ENCODE measurements around the gene XYLT1.

The XYLT1 gene

DNA sequence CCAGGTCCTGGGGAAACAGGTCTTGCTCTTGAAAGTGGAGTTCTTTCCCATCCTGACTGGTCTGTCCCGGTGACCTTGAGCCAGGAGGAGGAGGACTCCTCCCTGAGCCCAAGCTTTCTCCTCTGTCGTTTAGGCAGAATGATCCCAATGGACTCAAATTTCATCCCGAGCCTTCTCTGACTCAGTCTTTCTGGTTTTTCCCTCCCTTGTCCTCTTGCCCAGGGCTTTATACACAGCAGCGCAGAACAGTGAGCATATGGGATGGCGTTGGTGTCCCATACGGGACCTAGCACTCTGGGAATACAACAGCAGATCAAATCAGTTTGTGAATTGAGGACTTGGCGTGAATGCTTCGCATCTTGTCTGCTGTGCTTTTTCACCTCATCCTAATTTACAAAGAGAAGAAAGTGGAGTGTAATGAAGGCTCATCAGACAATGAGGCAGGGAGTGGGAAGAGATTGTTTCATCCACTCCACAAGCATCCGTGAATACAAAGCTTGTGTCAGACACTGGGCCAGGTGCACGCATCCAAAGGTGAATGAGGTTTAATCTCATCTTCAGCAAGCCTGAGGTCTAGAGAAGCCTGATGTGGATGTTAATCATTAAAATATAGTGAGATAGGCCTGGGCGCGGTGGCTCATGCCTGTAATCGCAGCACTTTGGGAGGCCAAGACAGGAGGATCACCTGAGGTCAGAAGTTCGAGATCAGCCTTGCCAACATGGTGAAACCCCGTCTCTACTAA is 1.1 kb upstream of the XYLT1 start:
- Mint-ChIP-seq H3K27ac (no peak overlapping the region), H3K4me3 (peak overlapping the region; percentile 85), H3K9me3 (no peaks in the 10 kb centered on the region), H3K4me1 (peaks cover 71% of the 10 kb centered on the region), H3K36me3 (peaks cover 14% of the 10 kb centered on the region)
- ATAC-seq = no peak
- DNase-seq (ENCODE audit: low spot score in 2 of 2) = no peak

- Mint-ChIP-seq H3K36me3 (peaks cover 25% of the 10 kb centered on the region), H3K27ac (peak overlapping the region; percentile 92), H3K4me3 (peak overlapping the region; percentile 85), H3K4me1 (peaks cover 67% of the 10 kb centered on the region), H3K9me3 (no peaks in the 10 kb centered on the region)
- ATAC-seq (peak; percentile 20), DNase-seq (ENCODE audit: low spot score in 2 of 2) (peak in 1 of 2 donors; percentile 67)
Measured at GRCh38 chr16:17470182-17470907, 415 bp downstream of the XYLT1 start.

DNA sequence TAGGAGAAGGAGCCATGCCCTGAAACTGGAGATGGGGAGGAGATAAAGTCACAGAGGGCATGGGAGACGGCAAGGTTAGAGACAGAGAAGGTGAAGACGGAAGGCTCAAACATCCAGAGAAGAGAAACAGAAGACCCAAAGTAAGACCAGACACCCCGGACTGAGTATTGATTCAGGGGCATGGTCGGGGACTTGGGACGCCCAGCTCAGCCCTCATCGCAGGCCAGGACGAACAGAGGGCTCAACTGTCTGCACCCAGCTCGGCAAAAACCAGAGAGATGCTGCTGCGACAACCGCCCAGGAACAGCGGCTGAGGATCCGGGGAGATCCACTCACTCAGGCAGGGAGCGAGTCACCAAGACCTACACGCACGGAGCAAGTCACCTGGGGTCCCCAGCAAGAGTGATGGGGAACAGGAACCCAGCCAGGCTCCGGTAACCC is 999 bp downstream of the XYLT1 start:
- DNase-seq (ENCODE audit: low spot score in 2 of 2) = peak in 1 of 2 donors; percentile 53
- peak overlapping the region; percentile 85 for H3K4me3 Mint-ChIP-seq
- peak overlapping the region; percentile 92 for H3K27ac Mint-ChIP-seq
- H3K9me3 Mint-ChIP-seq = no peaks in the 10 kb centered on the region
- peaks cover 30% of the 10 kb centered on the region for H3K36me3 Mint-ChIP-seq
- peak; percentile 57 for ATAC-seq
- H3K4me1 Mint-ChIP-seq = peaks cover 61% of the 10 kb centered on the region

DNA sequence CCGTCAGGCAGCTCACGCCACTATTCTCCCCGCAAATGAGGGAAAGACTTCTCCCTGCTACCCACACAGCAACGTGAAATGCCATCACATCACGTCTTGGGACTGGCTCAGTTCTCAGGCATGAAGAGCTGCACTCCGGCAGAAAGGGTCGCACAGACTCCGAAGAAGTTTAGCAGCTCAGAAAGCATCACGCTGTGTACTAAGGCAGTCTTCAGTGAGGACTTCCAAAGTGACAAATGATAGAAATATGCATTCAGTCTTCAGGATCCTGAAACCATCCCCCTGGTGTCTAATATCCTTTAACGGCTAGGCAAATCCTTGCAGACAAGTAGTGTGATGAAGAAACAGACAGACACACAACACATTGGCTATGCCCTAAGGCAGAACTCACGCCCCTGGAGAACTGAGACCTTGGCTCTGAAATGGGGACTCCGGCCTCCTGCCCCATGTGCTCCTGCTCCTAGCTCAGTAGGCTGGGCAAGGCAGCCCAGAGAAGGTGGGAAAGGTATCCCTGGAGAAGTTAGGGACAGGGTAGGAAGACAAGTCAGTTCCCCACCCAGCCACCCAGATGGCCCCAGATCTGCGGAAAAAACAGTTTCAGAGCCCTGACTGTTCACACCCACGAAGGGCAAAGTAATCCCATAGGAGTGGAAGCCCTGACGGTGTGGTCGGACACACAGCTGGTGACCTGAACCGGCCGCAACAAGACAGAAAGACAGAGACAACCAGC is 1.6 kb downstream of the XYLT1 start:
- DNase-seq (ENCODE audit: low spot score in 2 of 2) (no peak), ATAC-seq (no peak)
- H3K36me3 Mint-ChIP-seq = peaks cover 35% of the 10 kb centered on the region
- peak overlapping the region; percentile 92 for H3K27ac Mint-ChIP-seq
- H3K4me3 Mint-ChIP-seq = peak overlapping the region; percentile 85
- H3K4me1 Mint-ChIP-seq = peaks cover 55% of the 10 kb centered on the region
- no peaks in the 10 kb centered on the region for H3K9me3 Mint-ChIP-seq

DNA sequence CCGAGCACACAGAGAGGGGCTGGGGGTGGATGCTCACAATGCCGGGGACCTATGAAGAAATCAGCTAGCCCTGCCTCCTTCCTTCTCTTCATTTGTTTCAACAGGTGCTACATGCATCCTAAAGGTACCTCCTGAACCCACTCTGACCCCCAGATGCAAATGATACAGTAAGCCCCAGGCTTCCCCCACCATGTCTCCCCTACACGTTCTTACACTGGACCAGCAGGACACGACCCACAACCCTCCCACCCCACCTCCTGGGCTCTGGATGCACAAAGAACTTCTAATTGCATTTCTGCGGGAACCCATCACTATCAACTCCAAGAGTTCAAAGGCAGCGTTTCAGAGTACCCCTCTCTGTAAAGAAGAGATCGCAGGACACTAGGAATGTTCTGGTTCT is 2.1 kb downstream of the XYLT1 start:
- Mint-ChIP-seq H3K4me1 (peaks cover 55% of the 10 kb centered on the region), H3K27ac (peak overlapping the region; percentile 48), H3K9me3 (no peaks in the 10 kb centered on the region), H3K4me3 (peak overlapping the region; percentile 85), H3K36me3 (peaks cover 35% of the 10 kb centered on the region)
- ATAC-seq (no peak), DNase-seq (ENCODE audit: low spot score in 2 of 2) (no peak)

DNA sequence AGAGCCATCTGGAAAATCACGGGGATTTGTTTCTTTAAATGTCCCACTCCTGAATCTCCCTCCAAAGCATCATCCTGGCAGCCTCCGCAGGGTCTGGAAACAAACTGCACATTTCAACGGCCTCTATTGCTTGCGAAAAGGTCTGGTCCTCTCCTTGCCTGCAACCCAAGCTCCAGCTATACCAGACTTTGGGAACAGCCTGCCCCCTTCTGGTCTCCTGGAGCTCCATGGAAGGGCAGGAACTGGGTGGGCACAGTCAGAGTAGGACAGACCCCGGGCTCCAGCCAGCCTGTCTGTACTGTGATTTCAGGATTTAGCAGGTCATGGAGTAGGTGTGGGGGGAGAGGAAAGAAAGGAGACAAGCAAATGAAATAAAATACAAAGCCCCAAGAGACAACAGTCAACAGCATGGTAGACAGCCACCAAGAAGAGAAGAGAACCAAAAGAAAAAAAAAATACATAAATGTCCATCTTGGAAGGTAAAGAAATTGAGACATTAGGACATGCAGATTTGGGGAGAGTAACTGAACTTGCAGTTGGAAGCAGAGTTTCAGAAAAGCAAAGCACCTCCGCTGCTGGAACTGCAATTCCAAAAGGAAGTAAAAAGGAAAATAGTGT is 2.7 kb downstream of the XYLT1 start:
- DNase-seq (ENCODE audit: low spot score in 2 of 2) (peak in 1 of 2 donors; percentile 57), ATAC-seq (peak; percentile 27)
- Mint-ChIP-seq H3K27ac (peak overlapping the region; percentile 48), H3K36me3 (peaks cover 35% of the 10 kb centered on the region), H3K4me3 (peak overlapping the region; percentile 85), H3K9me3 (no peaks in the 10 kb centered on the region), H3K4me1 (peaks cover 58% of the 10 kb centered on the region)

DNA sequence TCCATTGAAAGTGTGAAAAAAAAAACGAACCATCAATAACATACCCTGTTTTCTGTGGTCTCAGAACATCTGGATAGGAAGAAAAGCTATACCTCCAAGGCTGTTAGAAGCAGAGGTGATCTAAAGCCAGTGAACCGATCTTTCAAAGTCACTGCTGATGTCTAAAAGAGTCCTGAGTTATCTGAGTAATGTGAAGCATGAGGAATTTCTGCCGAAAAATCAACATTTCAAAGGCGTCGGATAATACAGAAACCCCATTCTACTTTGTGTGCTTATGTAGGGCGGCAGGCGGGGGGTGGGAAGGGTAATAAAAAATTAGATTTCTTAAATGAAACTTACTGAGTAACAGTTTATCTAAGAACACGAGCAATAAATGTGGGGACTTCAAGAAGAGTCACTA is 3.9 kb downstream of the XYLT1 start:
- Mint-ChIP-seq H3K36me3 (peaks cover 35% of the 10 kb centered on the region), H3K9me3 (no peaks in the 10 kb centered on the region), H3K4me1 (peaks cover 70% of the 10 kb centered on the region), H3K4me3 (no peak overlapping the region), H3K27ac (no peak overlapping the region)
- ATAC-seq (no peak), DNase-seq (ENCODE audit: low spot score in 2 of 2) (no peak)

DNA sequence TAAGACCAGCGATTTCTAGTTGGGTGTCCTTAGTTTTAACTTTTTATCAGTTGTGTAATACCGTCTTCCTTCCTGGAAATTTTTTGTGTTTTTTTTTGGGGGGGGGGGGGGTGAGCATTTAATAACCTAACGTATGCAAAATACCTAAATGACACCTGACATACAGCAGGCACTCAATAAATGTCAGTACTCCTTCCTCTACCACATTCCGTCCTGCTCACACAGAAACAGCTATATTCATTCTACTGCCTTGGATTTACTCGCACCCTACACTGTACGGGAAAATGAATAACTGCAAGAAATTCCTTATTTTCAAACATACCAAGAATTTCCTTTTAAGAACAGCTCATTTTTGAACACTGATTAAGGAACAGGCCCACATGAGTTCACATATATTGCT is 5.3 kb downstream of the XYLT1 start:
- Mint-ChIP-seq H3K4me3 (no peak overlapping the region), H3K9me3 (no peaks in the 10 kb centered on the region), H3K36me3 (peaks cover 35% of the 10 kb centered on the region), H3K27ac (no peak overlapping the region), H3K4me1 (peaks cover 78% of the 10 kb centered on the region)
- DNase-seq (ENCODE audit: low spot score in 2 of 2) = no peak
- no peak for ATAC-seq

- peaks cover 27% of the 10 kb centered on the region for H3K36me3 Mint-ChIP-seq
- no peak overlapping the region for H3K4me3 Mint-ChIP-seq
- H3K9me3 Mint-ChIP-seq = no peaks in the 10 kb centered on the region
- DNase-seq (ENCODE audit: low spot score in 2 of 2) (no peak), ATAC-seq (peak; percentile 63)
- H3K4me1 Mint-ChIP-seq = peaks cover 64% of the 10 kb centered on the region
- H3K27ac Mint-ChIP-seq = no peak overlapping the region
Measured at GRCh38 chr16:17463335-17463734, 7.4 kb downstream of the XYLT1 start.

DNA sequence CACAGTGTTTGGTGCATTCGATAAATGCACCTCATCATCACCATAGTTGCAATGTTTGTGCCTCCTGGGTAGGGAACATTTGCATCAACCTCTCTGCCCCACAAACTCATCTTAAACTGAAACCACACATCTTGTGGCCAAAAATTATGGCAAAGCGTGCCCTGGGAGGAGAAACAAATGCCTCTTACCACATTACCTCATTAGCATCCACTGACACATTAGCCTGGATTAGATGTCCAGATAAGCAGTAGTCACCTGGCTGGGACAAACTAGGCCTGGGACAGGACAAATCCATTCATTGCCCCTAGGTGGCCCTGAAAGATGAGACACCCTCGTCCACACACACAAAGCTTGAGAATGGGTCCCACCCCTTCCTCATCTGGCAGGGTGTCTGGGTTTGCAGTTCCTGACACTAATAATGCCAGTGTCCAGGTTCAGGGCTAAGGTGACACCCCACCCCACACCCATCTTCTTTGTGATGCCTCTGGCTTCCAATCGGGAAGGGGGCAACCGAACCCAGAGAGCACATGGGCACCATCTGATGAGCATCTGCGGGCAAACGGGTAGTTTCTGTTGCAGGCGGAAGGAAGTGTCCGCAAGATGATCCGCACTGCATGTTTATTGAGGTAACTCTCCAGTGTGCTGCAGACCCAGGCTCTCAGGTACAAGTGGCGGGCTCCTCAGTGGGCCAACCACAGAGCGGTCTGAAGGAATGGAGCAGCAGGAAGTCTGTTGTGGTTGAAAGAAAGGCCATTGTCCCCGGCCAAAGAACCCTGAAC is 8.6 kb downstream of the XYLT1 start:
- no peaks in the 10 kb centered on the region for H3K9me3 Mint-ChIP-seq
- ATAC-seq = peak; percentile 55
- no peak for DNase-seq (ENCODE audit: low spot score in 2 of 2)
- H3K27ac Mint-ChIP-seq = no peak overlapping the region
- H3K36me3 Mint-ChIP-seq = peaks cover 24% of the 10 kb centered on the region
- H3K4me3 Mint-ChIP-seq = peak overlapping the region; percentile 25
- H3K4me1 Mint-ChIP-seq = peaks cover 52% of the 10 kb centered on the region

- Mint-ChIP-seq H3K9me3 (no peaks in the 10 kb centered on the region), H3K4me1 (peaks cover 45% of the 10 kb centered on the region), H3K36me3 (peaks cover 16% of the 10 kb centered on the region), H3K4me3 (no peak overlapping the region), H3K27ac (no peak overlapping the region)
- DNase-seq (ENCODE audit: low spot score in 2 of 2) = no peak
- ATAC-seq = no peak
Measured at GRCh38 chr16:17460890-17461289, 9.9 kb downstream of the XYLT1 start.

DNA sequence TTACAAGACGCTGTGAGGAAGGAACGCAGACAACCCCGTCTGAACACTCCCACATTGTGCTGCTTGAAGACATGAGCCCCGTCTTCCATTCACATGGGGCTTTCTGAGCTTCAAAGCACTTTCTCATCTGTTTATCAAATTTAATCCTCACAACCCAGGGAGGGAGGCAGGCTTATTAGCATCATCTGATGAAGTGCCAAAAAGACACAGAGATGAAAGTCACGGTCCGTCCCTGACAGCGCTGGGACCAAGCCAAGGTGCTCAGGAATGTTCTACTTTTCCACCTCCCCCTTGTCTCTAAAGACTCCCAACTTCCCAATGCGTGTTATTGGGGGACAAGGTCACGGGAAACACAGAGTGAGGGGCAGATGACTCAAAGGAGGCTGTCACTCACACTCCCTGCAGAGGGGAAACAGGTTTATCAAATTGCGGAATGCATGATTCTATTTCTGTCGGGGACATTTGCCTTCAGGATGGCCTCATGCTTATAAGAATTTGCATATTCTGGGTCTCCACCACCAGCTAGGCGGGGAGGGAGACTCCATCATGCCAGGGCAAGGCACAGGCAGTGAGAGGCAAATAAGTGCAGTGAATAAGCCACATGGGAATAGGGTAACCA is 10.7 kb downstream of the XYLT1 start:
- Mint-ChIP-seq H3K36me3 (peaks cover 9% of the 10 kb centered on the region), H3K4me1 (peaks cover 39% of the 10 kb centered on the region), H3K4me3 (no peak overlapping the region), H3K9me3 (no peaks in the 10 kb centered on the region), H3K27ac (no peak overlapping the region)
- no peak for DNase-seq (ENCODE audit: low spot score in 2 of 2)
- ATAC-seq = no peak

DNA sequence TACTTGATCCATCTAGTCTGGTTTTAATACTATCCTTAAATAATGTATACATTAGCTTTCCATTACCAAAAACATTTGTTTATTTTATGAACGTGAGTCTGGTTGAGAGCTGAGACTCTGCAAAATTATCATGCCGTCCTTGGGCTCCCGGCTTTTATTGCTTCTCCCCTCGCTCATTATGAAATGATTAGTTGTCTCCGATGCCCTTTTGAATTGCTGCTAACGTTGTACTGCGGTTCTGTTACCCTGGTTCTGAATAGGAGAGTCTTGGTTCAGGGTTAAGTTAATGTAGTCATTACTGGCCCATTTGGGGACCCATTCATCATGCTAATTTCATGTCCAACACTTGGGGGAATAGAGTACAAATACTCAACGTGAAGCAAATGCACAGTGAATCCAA is 12.8 kb downstream of the XYLT1 start:
- no peaks in the 10 kb centered on the region for H3K9me3 Mint-ChIP-seq
- H3K4me3 Mint-ChIP-seq = no peak overlapping the region
- no peak for ATAC-seq
- DNase-seq (ENCODE audit: low spot score in 2 of 2) = no peak
- peaks cover 5% of the 10 kb centered on the region for H3K36me3 Mint-ChIP-seq
- no peak overlapping the region for H3K27ac Mint-ChIP-seq
- peaks cover 28% of the 10 kb centered on the region for H3K4me1 Mint-ChIP-seq

DNA sequence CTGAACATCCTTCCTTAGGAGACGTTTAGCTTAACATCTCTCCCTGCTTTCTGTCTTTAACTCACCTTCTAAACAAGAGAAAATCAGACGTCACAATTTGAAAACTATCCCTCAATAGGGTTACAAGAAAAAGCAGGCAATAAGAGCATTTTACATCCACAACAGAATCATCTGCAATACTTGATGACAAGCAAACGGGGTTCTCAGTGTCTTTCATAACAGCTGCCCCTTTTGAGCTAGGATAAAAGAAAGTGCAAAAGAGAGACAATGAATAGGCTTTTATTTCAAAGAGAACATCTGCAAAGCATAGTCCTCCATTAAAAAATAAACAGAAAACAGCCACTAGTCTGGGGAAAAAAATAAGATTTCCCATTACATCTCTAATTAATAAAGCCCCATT is 13.2 kb downstream of the XYLT1 start:
- H3K4me3 Mint-ChIP-seq = no peak overlapping the region
- H3K36me3 Mint-ChIP-seq = peaks cover 5% of the 10 kb centered on the region
- ATAC-seq (no peak), DNase-seq (ENCODE audit: low spot score in 2 of 2) (no peak)
- H3K9me3 Mint-ChIP-seq = no peaks in the 10 kb centered on the region
- peaks cover 27% of the 10 kb centered on the region for H3K4me1 Mint-ChIP-seq
- H3K27ac Mint-ChIP-seq = no peak overlapping the region
